ENCODE data around the gene IRF8.

DNA sequence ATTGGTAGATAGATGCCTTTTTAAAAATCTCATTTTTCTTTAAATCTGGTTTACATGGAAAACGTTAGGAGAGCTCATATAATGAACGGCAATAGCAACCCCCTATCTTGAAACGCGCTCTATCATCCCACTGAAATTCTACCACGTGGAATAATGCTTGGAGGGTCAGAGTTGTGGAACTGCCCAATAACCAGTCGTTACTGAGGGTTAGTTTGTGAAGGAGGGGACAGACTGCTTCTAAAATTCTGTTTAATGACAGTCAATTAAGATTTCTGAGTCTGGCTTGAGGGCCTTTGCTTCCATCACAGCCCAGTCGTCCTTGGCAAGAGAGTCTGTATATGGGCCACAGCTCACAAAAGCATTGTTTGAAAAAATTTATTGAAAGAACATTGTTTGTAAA lies 482 bp downstream of the IRF8 start:
- no peak for TF ChIP-seq POLR2AphosphoS5 (IDR thresholded peaks at IDR 0.05; ENCODE audit: low read depth, low read length)
- TF ChIP-seq, protein P1, sequence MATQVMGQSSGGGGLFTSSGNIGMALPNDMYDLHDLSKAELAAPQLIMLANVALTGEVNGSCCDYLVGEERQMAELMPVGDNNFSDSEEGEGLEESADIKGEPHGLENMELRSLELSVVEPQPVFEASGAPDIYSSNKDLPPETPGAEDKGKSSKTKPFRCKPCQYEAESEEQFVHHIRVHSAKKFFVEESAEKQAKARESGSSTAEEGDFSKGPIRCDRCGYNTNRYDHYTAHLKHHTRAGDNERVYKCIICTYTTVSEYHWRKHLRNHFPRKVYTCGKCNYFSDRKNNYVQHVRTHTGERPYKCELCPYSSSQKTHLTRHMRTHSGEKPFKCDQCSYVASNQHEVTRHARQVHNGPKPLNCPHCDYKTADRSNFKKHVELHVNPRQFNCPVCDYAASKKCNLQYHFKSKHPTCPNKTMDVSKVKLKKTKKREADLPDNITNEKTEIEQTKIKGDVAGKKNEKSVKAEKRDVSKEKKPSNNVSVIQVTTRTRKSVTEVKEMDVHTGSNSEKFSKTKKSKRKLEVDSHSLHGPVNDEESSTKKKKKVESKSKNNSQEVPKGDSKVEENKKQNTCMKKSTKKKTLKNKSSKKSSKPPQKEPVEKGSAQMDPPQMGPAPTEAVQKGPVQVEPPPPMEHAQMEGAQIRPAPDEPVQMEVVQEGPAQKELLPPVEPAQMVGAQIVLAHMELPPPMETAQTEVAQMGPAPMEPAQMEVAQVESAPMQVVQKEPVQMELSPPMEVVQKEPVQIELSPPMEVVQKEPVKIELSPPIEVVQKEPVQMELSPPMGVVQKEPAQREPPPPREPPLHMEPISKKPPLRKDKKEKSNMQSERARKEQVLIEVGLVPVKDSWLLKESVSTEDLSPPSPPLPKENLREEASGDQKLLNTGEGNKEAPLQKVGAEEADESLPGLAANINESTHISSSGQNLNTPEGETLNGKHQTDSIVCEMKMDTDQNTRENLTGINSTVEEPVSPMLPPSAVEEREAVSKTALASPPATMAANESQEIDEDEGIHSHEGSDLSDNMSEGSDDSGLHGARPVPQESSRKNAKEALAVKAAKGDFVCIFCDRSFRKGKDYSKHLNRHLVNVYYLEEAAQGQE (IDR thresholded peaks at IDR 0.05; ENCODE audit: insufficient read depth in 1 of 2, low read depth in 2 of 2, low read length in 2 of 2) = no peak
